Effector memory CD8-positive, alpha-beta T cell (primary cell): ENCODE results near the gene TLCD5.

ENCODE experiments used
- ATAC-seq: fragments of 150-1000 bp; cut with Tn5 transposase; replicated peaks from 2 replicates; pipeline ENCODE4 v1.10.0; 2021; ENCODE audit warnings: mild to moderate bottlenecking, moderate library complexity
- DNase-seq, 3 experiments: peaks; one replicate each; pipeline ENCODE4 v3.0.0; 2021
- H3K27ac Mint-ChIP-seq, 2 donors: one replicate each; pipeline ENCODE4 v1.8.0; 2022; ENCODE audit warnings: mild to moderate bottlenecking in 2 of 2, mixed read lengths in 2 of 2, moderate library complexity in 2 of 2
- H3K27me3 Mint-ChIP-seq, 2 donors: one replicate each; pipeline ENCODE4 v1.8.0; 2022; ENCODE audit warnings: mixed read lengths in 2 of 2
- H3K36me3 Mint-ChIP-seq: one replicate; pipeline ENCODE4 v1.8.0; 2022; ENCODE audit warnings: mild to moderate bottlenecking, moderate library complexity, mixed read lengths; ENCODE audit not compliant: insufficient read depth
- H3K4me1 Mint-ChIP-seq, 2 donors: one replicate each; pipeline ENCODE4 v1.8.0; 2022; ENCODE audit warnings: low read depth in 2 of 2, mixed read lengths in 2 of 2
- H3K4me3 Mint-ChIP-seq, 2 donors: one replicate each; pipeline ENCODE4 v1.8.0; 2022; ENCODE audit warnings: mild to moderate bottlenecking in 2 of 2, mixed read lengths in 2 of 2, moderate library complexity in 2 of 2
- H3K9me3 Mint-ChIP-seq, 2 donors: one replicate each; pipeline ENCODE4 v1.8.0; 2022; ENCODE audit warnings: mixed read lengths in 2 of 2

Gene TLCD5

DNA sequence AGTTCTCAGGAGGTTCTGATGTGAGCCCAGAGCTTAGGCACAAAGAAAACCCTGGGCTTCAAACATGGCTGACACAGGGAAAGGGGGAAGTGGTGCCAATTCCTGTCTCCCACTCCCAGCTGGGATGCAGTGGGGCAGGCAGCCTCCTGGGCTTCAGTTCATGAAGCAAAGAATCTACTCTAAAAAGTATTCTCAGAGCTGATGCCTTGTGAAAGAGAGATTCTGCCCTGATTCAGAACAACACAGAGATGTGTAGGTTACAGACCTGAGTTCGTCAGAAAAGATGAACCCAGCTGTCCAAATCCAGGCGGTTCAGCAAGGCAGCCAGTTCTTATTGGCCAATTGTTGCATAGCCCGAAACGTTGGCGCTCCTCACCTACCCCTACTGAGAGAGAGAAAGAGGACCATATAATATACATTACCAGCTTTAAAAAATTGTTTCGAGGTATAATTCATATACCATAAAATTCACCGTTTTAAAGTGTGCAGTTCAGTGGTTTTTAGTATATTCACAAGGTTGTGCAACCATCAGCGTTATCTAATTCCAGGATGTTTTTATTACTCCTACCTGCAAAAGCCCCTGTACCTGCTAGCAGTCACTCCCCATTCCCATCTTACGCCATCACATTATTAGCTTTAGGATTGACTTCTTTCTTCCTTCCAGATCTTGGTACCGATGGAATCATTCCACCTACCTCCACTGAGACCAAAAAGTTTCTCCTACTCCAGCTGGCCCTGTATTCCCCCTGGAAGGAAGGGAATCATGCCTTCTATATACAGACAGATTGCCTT, 7.2 kb upstream of the TLCD5 start:
- H3K4me3 Mint-ChIP-seq, result no peak overlapping the region
- H3K9me3 Mint-ChIP-seq, result no peaks in the 10 kb centered on the region
- no peak for DNase-seq
- H3K27me3 Mint-ChIP-seq, result peaks cover 49 to 58% of the 10 kb centered on the region in 2 donors
- no peak overlapping the region for H3K27ac Mint-ChIP-seq
- ATAC-seq, result no peak
- no peaks in the 10 kb centered on the region for H3K36me3 Mint-ChIP-seq
- no peaks in the 10 kb centered on the region for H3K4me1 Mint-ChIP-seq

DNA sequence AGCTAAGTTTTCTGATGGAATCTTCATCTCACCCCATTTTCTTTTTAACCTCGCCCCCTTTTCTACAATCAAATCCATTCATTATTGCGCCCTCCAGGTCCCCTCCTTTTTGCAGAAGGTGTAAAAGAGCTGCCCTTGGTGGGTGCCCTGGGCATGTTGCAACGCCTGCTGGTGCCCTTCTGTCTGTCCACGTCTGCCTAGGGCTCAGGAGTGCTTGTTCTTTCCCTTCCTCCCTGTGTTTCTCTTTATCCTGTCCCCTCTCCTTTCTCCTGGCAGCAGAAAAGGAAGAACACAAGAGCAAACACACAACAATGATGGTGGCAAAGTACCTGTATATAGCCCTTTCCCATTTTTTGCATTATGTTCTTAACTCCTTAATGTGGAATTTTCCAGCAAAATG, 6.2 kb upstream of the TLCD5 start:
- Mint-ChIP-seq H3K27ac (no peak overlapping the region), H3K36me3 (no peaks in the 10 kb centered on the region), H3K4me3 (no peak overlapping the region), H3K9me3 (no peaks in the 10 kb centered on the region), H3K4me1 (no peaks in the 10 kb centered on the region), H3K27me3 (peaks cover 56 to 68% of the 10 kb centered on the region in 2 donors)
- ATAC-seq (no peak), DNase-seq (no peak)

DNA sequence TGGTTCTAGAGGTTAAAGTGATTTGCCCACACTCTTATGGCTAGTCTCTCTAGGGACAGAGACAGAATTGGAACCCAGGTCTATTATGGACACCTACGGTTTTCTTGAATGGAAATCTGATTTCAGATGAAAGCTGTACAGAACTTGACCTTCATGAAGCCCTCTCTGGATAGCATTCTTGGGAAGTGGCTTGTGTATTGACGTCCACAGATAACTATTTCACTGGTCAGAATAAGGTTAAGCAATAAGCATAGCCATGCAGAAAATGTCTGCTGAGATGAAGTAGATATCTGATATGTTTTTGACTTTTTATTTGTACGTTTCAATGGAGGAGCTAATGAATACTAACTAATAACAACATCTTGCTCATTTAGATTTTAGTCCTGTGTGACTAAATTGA, 1.1 kb downstream of the TLCD5 start:
- DNase-seq, result no peak
- no peak for ATAC-seq
- Mint-ChIP-seq H3K27me3 (peaks cover 77 to 82% of the 10 kb centered on the region in 2 donors), H3K9me3 (no peaks in the 10 kb centered on the region), H3K27ac (no peak overlapping the region), H3K4me3 (peak overlapping the region; percentile 37 to 45), H3K4me1 (peaks cover 4 to 14% of the 10 kb centered on the region in 2 donors), H3K36me3 (no peaks in the 10 kb centered on the region)

DNA sequence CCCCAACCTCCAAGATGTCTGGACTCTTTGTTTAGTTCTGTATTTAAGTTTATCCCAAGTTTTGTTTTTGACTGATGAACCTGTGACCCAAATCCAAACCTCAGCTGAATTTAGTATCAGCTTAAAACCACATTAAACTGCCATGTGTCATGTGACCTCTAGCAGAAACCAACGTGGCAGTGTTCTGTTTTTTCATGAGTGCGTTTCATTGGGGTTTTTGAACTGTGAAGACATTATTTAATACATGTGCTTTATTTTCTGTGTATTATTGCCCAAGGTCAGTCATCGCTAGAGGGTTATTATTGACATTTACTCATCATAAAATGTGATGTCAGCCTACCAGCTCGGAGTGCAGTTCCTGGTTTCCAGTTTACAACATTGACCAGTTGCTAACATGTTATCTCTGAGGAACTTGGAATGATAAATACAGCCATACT, 1.8 kb downstream of the TLCD5 start:
- ATAC-seq, result peak; percentile 32
- Mint-ChIP-seq H3K36me3 (no peaks in the 10 kb centered on the region), H3K27ac (no peak overlapping the region), H3K9me3 (no peaks in the 10 kb centered on the region), H3K4me1 (peaks cover 4 to 14% of the 10 kb centered on the region in 2 donors), H3K27me3 (peaks cover 78 to 82% of the 10 kb centered on the region in 2 donors), H3K4me3 (no peak overlapping the region)
- DNase-seq, result no peak

DNA sequence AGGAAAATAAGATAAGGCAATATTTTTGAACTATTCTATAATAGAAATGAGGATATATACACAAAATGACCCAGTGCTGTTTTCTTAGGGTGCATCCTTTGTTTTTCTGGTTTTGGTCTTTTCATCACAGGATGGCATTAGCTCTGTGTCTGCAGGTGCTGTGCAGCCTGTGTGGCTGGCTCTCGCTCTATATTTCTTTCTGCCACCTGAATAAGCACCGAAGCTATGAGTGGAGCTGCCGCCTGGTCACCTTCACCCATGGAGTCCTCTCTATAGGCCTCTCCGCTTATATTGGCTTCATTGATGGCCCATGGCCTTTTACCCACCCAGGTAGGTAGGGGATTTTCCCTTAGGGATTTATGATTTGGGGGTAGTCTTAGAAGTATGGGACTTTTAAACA, 2.2 kb downstream of the TLCD5 start:
- Mint-ChIP-seq H3K4me3 (no peak overlapping the region), H3K27me3 (peaks cover 77 to 82% of the 10 kb centered on the region in 2 donors), H3K4me1 (peaks cover 4 to 14% of the 10 kb centered on the region in 2 donors), H3K36me3 (no peaks in the 10 kb centered on the region), H3K9me3 (no peaks in the 10 kb centered on the region), H3K27ac (no peak overlapping the region)
- ATAC-seq (no peak), DNase-seq (no peak)

DNA sequence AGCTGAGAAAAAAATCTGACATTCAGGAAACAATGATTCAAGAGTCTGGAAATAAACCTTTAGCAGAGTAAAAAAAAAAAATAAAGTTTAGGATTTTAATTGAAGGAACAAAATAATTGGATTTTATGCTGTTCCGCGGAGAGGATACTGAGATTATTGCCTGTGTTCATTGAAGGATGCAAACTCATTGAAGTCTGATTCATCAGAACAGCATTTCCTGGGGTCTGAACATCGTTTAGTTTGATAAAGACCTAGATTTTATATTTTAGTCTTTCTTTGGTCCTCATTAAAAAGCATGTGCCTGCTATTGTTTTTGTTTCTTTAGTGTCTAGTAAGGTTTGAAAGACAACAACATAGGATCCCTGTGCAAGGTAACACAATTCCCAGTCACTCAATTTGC, 4.5 kb downstream of the TLCD5 start:
- ATAC-seq, result no peak
- no peak overlapping the region for H3K27ac Mint-ChIP-seq
- H3K36me3 Mint-ChIP-seq, result peaks cover 3% of the 10 kb centered on the region
- H3K4me1 Mint-ChIP-seq, result peaks cover 4 to 14% of the 10 kb centered on the region in 2 donors
- H3K27me3 Mint-ChIP-seq, result peaks cover 67 to 73% of the 10 kb centered on the region in 2 donors
- DNase-seq, result no peak
- H3K9me3 Mint-ChIP-seq, result no peaks in the 10 kb centered on the region
- H3K4me3 Mint-ChIP-seq, result no peak overlapping the region

DNA sequence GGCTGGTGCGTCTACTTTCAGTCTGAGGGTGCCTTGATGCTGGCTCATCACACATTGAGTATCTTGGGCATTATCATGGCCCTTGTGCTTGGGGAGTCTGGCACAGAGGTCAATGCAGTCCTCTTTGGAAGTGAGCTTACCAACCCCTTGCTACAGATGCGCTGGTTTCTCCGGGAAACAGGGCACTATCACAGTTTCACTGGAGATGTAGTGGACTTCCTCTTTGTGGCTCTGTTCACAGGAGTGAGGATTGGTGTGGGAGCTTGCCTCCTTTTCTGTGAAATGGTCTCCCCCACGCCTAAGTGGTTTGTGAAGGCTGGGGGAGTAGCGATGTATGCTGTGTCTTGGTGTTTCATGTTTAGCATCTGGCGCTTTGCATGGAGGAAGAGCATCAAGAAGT, 4.9 kb downstream of the TLCD5 start:
- Mint-ChIP-seq H3K36me3 (peaks cover 3% of the 10 kb centered on the region), H3K9me3 (no peaks in the 10 kb centered on the region), H3K4me3 (no peak overlapping the region), H3K27me3 (peaks cover 63 to 69% of the 10 kb centered on the region in 2 donors), H3K4me1 (peaks cover 6 to 11% of the 10 kb centered on the region in 2 donors), H3K27ac (no peak overlapping the region)
- ATAC-seq (no peak), DNase-seq (no peak)

DNA sequence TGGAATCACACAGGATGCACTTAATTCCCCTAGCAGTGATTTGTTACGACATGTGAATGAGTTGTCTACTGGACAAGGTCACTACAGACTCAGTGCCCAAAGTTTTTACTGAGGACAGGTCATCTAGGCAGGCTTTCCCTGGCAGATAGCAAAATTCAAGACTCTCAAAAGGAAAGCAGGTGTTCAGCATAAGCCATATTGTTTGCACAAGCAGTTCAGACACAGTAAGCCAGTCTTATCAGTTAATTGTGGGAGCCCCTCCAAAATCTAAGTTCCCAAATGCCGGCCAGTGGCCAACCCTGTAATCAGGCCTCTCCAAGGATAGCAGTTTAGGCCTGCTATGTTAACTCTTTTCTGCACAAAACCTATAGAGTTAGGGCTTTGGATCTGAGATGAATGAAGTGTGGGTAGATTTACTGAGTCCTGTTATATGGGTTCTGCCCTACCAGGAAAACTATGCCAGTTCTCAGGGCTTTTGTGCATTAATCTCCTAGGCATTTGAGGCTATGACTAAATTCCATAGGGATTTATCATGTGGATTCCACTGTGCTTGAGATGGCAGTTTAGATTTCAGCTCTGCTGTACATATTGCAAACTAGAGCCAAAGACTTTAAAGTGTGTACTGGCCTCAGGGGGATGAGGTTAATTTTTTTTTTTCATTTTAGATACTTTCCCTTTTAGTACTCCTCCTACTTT, 6.3 kb downstream of the TLCD5 start:
- DNase-seq (no peak), ATAC-seq (no peak)
- Mint-ChIP-seq H3K36me3 (peaks cover 3% of the 10 kb centered on the region), H3K9me3 (no peaks in the 10 kb centered on the region), H3K4me3 (no peak overlapping the region), H3K4me1 (peaks cover 6 to 9% of the 10 kb centered on the region in 2 donors), H3K27ac (no peak overlapping the region), H3K27me3 (peaks cover 55 to 60% of the 10 kb centered on the region in 2 donors)

DNA sequence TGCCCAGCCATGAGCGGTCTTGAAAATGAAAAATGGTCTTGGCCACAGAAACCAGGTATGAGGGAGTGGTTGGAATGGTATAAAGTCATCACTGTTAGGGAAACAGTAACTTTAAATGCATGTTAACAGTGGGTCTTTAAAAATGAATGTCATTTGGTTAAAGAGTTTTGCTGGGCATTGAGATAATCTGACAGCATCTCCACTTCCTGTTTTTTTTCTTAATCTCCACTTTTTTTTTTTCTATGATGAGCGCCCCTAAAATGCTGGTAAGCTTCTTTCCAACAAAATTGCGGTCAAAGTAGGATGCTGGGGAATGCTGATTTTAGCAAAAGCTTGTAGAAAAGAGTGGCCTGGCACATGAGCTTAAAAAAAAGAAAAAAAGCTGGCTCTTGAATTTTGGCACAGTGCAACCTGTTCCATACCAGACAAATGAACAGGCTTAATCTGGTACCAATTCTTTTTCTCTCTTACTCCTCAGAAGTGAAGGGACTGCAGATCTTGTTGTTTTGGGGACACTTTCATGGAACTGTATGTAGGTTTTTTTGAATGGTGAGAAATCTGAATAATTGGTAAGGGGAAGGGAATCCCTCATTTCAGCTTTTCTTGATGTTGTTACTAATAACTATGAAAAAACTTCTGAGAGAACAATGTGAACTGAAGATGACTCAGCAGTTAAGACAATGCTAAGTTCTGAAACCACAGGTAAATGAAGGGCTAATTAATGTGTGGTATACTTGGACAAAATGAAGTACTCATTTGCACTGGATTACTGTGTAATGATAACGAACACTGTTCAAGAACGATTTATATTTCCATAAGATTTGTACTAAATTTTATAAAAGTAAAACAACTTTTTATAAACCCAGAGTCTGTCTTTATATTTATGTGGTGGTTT, 8.0 kb downstream of the TLCD5 start:
- H3K36me3 Mint-ChIP-seq, result peaks cover 11% of the 10 kb centered on the region
- H3K9me3 Mint-ChIP-seq, result no peaks in the 10 kb centered on the region
- no peak overlapping the region for H3K27ac Mint-ChIP-seq
- peaks cover 10 to 18% of the 10 kb centered on the region in 2 donors for H3K4me1 Mint-ChIP-seq
- H3K27me3 Mint-ChIP-seq, result peaks cover 54 to 57% of the 10 kb centered on the region in 2 donors
- no peak overlapping the region for H3K4me3 Mint-ChIP-seq
- no peak for ATAC-seq
- no peak for DNase-seq

DNA sequence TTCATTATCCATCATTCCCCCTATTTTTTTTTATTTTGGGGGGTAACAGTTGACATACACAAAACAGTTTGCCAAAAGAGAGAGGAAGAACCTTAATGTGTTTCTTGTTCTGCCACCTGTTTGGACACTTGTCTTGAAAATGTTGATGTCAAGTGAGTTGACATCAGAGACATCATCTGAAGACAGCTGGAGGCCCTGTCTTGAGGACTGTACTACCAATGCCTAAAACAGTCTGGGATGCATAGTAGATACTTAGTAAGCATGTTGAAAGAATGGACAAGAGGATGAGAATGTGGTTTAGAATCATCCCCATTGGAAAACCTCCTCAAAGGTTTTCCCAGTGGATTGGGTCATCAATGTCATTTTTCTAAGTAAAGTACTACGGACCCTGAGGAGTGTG, 8.7 kb downstream of the TLCD5 start:
- H3K27ac Mint-ChIP-seq, result no peak overlapping the region
- DNase-seq, result no peak
- H3K4me1 Mint-ChIP-seq, result peaks cover 10 to 18% of the 10 kb centered on the region in 2 donors
- no peaks in the 10 kb centered on the region for H3K9me3 Mint-ChIP-seq
- H3K36me3 Mint-ChIP-seq, result peaks cover 11% of the 10 kb centered on the region
- ATAC-seq, result no peak
- peaks cover 47 to 54% of the 10 kb centered on the region in 2 donors for H3K27me3 Mint-ChIP-seq
- H3K4me3 Mint-ChIP-seq, result no peak overlapping the region

DNA sequence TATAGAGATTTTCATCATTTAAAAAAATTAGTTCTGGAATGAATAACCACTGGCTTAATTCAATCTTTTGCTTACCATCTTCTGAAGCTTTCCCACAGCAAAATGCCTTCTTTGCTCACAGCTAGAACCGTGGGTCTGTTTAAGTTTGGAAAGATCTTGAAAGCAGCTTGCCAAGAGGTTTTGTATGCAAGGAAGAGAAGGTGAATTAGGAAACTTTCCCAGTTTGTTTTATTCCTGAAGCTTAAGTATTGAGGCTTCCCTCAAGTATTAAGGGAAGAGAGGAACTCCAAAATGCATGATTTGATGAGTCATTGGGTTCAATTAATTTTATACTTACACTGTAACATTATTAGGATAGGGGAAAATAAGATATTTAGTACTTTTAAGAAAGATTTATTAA, 9.2 kb downstream of the TLCD5 start:
- H3K4me1 Mint-ChIP-seq, result peaks cover 12 to 20% of the 10 kb centered on the region in 2 donors
- peaks cover 47 to 57% of the 10 kb centered on the region in 2 donors for H3K27me3 Mint-ChIP-seq
- no peaks in the 10 kb centered on the region for H3K9me3 Mint-ChIP-seq
- peaks cover 11% of the 10 kb centered on the region for H3K36me3 Mint-ChIP-seq
- no peak for ATAC-seq
- H3K4me3 Mint-ChIP-seq, result no peak overlapping the region
- H3K27ac Mint-ChIP-seq, result no peak overlapping the region
- DNase-seq, result no peak

DNA sequence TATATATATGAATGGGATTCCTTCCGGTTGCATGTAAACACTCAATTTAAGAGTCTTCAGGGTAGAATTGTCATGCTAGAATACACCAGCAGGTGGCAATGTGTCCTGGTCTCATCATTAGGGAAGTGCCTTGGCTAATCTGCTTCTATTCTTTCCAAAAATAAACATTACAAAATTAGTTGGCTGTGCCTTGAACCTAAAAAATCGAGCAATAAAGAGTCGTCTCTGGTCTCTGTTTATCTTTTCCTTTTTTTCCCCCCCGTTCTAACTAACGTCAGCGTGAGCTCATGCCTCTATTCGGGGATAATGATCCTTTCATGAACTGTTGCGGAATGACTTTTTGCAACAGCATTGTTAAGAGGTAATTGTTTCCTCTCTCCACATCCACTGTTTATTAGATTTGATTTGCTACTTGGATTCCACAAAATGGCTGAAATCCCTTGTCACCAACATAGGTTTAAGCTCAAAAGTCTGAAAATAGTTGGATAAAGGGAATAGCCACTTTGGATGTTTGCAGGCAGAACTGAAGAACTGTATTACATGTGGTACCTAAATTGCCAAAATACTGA, 9.9 kb downstream of the TLCD5 start:
- H3K4me1 Mint-ChIP-seq, result peaks cover 18 to 26% of the 10 kb centered on the region in 2 donors
- peak overlapping the region; percentile 77 to 88 for H3K4me3 Mint-ChIP-seq
- no peaks in the 10 kb centered on the region for H3K9me3 Mint-ChIP-seq
- H3K27ac Mint-ChIP-seq, result no peak overlapping the region
- peak; percentile 46 for ATAC-seq
- peaks cover 50 to 59% of the 10 kb centered on the region in 2 donors for H3K27me3 Mint-ChIP-seq
- H3K36me3 Mint-ChIP-seq, result peaks cover 11% of the 10 kb centered on the region
- DNase-seq, result peak; percentile 69 to 75 (median 70)

DNA sequence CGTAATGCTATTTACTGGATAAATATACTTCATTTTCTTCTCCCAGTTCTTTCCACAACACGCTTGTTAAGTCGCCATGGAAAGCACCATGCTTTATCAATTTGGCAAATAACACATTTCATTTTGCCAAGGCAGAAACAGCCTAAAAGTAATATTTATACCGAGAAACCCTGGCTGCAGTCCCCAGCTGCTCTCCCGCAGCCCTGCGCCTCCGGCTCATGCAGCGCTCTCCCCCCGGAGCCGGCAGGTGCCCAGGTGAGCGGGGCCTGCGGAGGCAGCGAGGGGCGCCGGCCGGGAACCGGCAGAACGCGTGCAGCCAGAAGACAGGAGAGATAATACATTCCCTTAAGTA, 10.4 kb downstream of the TLCD5 start:
- Mint-ChIP-seq H3K9me3 (no peaks in the 10 kb centered on the region), H3K4me3 (peak overlapping the region; percentile 77 to 88), H3K36me3 (peaks cover 11% of the 10 kb centered on the region), H3K27me3 (peaks cover 50 to 59% of the 10 kb centered on the region in 2 donors), H3K4me1 (peaks cover 19 to 28% of the 10 kb centered on the region in 2 donors), H3K27ac (peak overlapping the region in 1 of 2 donors; percentile 26)
- peak in 1 of 3 experiments; percentile 15 for DNase-seq
- peak; percentile 37 for ATAC-seq
